Epidermal melanocyte (primary cell): ENCODE data around the gene HECTD4.
"Not testable (repeated sequence)": the region's sequence is repeated elsewhere in the genome, so short reads cannot be mapped to it uniquely, and the experiment has no call there.

Experiments used
- DNase-seq: peaks from one replicate; pipeline ENCODE4 v3.0.0; 2011; ENCODE audit warnings: low spot score; ENCODE audit not compliant: insufficient read length

HECTD4 gene

GRCh38 chr12:112354399-112354798 is 27.8 kb downstream of the HECTD4 start:
- no peak for DNase-seq

DNA sequence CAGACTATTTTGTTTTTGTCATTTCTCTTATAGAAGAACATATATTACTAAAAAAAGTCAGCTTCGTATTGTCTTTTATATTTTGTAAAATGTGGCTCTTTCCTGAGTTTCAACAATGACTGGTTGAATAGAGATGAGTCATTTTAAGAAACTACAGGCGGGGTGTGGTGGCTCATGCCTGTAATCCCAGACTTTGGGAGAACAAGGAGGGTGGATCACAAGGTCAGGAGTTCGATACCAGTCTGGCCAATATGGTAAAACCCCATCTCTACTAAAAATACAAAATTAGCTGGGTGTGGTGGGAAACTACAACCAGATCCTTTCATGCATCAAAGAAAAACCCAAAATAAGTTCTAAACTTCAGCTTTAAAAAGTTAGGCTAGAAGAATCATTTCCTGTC is 28.8 kb downstream of the HECTD4 start:
- no peak for DNase-seq

DNA sequence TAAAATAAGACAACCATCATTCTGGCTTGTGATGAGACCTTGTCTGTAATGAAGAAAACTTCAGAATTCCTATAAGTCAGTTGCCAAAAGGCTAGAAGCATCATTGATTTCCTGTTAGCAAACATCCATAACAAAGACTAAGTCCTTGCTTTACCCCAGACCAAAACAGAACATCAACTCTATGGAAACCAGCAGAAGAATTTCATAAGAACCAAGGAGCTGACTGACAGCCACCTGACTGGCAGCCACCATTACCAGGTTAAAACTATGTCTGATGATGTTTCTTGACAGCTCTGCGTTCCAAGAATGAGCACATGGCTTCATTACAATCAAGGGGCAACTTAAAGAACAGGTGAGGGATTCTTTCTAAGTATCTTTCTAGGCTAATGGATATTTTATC is 29.3 kb downstream of the HECTD4 start:
- no peak for DNase-seq

GRCh38 chr12:112350593-112351592 is 31.3 kb downstream of the HECTD4 start:
- DNase-seq = no peak

- DNase-seq = no peak
Measured at GRCh38 chr12:112349431-112349830, 32.8 kb downstream of the HECTD4 start.

DNA sequence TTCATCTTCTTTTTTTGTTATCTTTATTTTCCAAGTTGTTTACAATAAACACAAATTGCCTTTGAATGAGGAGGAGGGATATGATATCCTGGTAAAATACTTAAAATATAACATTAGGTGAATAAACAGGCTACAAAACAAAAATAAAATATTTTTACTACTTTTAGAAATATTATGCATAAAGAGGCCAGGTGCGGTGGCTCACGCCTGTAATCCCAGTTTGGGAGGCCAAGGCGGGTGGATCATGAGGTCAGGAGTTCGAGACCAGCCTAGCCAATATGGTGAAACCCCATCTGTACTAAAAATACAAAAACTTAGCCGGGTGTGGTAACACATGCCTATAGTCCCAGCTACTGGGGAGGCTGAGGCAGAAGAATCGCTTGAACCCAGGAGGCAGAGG is 33.3 kb downstream of the HECTD4 start:
- DNase-seq = not testable (repeated sequence)

DNA sequence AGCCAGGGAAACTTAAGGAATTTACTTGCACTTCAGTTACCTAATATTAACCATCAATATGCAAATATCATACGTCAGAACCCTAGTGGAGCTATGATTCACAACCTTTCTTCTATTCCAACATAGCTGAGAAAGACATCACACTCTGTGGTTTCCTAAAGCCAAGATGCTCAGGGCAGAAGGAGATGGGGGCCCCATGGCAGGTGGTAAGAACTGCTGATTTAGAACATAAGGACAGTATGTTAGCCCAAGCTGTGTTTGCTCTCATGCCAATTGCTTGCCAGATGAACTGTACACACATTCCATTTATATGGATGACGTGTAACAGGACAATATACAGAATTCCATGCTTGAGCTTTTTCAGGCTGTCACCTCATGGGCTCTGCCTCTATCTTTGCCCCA is 34.6 kb downstream of the HECTD4 start:
- no peak for DNase-seq

DNA sequence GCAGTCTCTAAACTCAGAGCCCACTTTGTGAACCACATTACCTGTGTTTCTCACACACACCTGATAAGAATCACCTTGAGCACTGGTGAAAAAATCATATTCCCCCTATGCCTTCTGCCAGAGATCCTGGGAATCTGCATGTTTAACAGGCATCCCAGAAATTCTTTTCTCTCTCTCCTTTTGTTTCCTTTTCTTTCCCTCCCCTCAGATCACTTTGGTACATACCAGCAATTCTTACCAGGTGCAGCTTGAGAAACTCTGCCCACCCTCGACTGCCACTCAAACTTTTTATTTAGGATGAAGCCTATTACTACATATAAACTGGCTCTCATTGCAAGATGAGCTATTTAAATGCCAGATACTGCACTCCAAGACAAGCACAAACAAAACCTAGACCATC is 36.0 kb downstream of the HECTD4 start:
- DNase-seq = no peak

- DNase-seq = no peak
Measured at GRCh38 chr12:112344220-112344619, 38.0 kb downstream of the HECTD4 start.

GRCh38 chr12:112342587-112342986 is 39.6 kb downstream of the HECTD4 start:
- no peak for DNase-seq

DNA sequence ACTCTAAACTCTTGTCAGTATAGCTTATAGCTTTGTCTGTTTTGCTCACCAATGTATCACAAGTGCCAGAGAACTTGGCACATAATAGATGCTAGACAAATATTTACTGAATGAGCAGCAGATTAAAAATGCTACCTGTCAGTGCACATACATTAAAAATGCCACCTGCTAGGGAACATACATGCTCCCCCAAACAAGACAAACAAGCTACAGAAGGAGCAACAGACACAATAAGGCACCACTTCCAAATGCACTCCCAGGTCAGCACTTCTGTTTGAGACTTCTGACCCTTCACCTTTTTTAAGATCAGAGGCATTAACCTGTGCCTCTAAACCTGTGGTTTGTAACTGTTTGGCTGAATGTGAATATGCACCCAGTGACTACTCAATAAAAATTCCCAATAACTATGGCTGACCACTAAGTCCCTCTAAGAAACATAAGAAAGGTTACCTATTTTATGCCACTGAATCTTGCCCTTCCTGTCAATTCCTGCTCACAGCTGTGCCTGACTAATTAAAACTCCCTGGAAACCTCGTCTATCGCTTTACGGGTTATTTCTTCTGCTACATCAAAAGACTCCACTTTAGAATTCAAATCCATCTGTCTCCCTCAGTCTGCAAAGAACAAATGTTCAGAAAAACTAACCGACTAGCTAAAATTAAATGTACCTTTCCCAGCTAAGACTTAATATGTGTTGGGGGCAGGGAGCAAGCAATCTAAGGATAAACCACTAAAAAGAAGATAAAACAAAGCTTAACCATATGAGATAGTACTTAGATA is 41.0 kb downstream of the HECTD4 start:
- no peak for DNase-seq

DNA sequence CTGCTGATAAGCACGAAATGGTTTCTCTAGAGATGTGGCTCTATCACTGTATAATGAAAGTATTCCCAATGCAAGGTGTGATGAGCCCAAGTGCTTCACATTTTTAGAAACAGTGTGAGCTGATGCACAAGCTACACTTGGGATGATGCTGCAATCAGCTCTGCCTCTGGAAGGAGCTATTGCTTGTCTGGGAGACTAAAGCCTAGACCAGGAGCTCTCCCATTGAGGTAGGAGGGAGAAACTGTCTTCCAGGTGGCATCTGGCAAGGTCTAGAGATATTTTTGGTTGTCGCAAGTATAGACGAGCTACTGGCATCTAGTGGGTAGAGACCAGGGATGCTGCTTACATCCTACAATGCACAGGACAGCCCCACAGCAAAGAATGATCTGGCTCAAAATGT is 42.0 kb downstream of the HECTD4 start:
- no peak for DNase-seq

DNA sequence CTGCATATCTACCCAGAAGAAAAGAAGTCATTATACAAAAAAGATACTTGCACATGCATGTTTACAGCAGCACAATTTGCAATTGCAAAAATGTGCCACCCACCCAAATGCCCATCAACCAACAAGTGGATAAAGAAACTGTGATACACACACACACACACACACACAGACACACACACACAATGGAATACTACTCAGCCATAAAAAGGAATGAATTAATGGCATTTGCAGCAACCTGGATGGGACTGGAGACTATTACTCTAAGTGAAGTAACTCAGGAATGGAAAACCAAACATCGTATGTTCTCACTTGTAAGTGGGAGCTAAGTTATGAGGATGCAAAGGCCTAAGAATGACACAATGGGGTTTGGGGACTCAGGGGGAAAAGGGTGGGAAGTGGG is 47.2 kb downstream of the HECTD4 start:
- not testable (repeated sequence) for DNase-seq

DNA sequence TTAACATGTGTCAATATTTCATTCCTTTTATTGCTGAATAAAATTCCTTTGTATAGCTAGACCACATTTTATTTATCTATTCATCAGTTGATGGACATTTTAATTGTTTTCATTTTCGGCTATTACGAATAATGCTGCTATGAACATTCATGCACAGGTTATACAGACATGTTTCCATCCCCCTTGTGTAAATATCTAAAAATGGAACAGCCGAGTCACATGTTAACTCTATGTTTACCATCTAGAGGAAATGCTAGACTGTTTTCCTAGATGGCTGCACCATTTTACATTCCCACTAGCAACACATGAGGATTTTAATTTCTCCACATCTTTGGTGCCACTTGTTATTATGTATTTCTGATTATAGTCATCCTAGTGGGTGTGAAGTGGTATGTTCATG is 49.2 kb downstream of the HECTD4 start:
- DNase-seq = no peak

GRCh38 chr12:112331886-112332285 is 50.3 kb downstream of the HECTD4 start:
- no peak for DNase-seq

DNA sequence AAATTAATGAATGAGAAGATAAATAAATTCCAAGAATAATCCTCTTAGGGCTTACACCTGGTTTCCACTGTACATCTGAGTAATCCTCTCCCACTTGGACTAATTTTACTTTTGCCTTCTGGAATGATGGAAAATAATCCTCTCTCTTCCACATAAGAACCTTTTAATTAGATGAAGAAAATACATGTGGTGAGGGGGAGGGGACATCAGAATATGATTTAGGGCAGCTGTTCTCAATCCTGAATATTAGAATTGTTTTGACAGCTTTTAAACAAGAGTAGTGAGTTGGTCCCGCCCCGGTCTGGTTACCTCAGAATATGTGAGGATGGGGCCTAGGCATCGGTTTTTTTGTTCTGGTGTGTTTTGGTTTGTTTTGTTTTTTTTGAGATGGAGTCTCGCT is 51.5 kb downstream of the HECTD4 start:
- DNase-seq = no peak

- no peak for DNase-seq
Measured at GRCh38 chr12:112328456-112329124, 53.6 kb downstream of the HECTD4 start.

GRCh38 chr12:112327209-112327938 is 54.9 kb downstream of the HECTD4 start:
- no peak for DNase-seq

- no peak for DNase-seq
Measured at GRCh38 chr12:112325622-112326207, 56.5 kb downstream of the HECTD4 start.

GRCh38 chr12:112325157-112325556 is 57.1 kb downstream of the HECTD4 start:
- DNase-seq = no peak
